ENCODE results near the gene SNCG.
"Not testable (repeated sequence)": the region's sequence is repeated elsewhere in the genome, so short reads cannot be mapped to it uniquely, and the experiment has no call there.

SNCG gene

DNA sequence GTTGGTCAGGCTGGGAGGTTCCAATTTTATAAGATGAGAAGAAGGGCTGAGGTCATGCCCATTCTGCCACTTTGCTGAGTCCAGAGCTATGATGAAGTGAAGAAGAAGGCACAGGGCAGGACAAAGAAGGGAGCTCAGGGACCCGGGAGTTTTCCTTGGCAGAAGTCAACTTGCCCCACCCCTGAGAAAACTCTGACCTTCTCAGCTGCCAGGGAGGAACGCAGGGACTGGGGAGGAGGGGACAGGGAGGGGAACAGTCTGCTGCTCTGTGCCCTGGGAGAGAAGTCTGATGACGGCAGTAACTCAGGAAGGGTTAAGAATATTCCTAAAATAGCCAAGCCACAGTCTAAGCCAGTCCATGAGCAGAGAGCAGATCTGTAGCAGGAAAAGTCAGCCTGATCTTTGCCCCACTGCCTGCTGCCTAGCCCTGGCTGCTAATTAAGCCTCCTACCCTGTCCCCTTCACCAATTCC is 21.6 kb downstream of the SNCG start:
- no peak for DNase-seq

DNA sequence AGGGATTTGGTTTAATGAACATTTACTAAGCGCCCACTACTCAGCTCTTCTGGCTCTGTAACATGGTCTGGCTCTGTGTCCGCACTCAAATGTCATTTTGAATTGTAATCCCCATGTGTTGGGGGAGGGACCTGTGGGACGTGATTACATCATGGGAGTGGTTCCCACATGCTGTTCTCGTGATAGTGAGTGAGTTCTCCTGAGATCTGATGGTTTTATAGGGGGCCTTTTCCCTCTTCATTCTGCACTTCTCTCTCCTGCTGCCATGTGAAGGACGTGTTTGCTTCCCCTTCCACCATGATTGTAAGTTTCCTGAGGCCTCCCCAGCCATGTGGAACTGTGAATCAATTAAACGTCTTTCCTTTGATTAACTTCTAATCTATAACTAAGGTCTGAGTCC is 22.6 kb downstream of the SNCG start:
- DNase-seq = not testable (repeated sequence)

DNA sequence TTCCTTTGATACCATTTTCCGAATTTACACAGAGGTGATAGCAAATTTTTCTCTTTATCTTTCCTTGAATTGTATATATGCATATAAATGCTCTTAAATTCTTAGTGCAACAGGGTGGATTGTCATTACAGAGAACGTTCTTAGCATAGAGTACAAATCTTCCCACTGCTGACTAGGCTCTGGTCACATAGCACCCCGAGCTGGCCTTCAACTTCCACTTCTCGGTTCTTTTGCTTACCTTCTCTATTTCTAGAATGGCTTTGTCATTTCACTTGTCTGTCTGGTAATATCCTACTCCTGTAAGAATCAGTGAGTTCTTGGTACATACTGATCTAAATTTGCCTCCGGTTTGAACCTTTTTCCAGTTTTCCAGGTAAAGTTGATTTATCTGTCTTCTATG is 23.3 kb downstream of the SNCG start:
- DNase-seq = no peak

DNA sequence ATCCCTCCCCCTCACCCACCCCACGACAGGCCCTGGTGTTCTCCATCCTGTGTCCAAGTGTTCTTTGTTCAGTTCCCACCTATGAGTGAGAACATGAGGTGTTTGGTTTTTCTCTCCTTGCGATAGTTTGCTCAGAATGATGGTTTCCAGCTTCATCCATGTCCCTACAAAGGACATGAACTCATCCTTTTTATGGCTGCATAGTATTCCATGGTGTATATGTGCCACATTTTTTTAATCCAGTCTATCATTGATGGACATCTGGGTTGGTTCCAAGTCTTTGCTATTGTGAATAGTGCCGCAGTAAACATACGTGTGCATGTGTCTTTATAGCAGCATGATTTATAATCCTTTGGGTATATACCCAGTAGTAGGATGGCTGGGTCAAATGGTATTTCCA is 26.1 kb downstream of the SNCG start:
- DNase-seq = not testable (repeated sequence)

DNA sequence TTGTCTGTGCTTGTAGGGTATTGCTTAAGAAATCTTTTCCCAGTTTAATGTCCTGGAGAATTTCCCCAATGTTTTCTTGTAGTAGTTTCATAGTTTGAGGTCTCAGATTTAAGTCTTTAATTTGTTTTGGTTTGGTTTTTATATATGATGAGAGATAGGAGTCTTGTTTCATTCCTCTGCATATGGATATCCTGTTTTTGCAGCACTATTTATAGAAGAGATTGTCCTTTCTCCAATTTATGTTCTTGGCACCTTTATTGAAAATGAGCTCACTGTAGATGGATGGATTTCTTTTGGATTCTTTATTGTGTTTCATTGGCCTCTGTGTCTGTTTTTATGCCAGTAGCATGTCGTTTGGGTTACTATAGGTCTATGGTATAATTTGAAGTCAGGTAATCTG is 30.1 kb downstream of the SNCG start:
- DNase-seq = no peak

DNA sequence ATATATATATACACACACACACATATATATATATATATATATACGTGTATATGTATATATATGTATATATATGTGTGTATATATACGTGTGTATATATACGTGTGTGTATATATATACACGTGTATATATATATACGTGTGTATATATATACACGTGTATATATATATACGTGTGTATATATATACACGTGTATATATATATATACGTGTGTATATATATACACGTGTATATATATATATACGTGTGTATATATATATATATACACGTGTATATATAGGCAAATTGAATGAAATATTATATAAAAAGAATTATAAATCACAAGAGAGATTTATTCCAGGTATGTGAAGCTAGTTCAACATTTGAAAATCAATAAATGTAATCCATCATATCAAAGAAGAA is 33.0 kb downstream of the SNCG start:
- not testable (repeated sequence) for DNase-seq

DNA sequence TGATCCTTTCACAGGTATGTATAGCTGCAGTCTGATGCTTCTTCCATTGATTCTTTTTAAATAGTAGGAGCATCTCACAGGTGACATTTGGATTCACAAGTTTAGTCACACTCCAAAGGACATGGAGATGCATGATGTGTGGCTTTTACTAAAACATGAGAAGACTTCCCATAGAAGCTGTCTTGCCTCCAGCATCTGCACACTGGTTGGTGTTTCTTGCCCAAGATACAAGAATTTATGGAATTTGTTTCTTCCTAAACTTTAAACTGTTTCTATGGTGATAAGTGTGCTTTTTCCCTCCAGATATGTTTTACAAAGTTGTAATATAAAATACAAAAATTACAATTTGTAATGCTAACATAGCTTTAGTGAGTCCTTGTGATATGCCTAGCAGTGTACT is 34.1 kb downstream of the SNCG start:
- DNase-seq = no peak

DNA sequence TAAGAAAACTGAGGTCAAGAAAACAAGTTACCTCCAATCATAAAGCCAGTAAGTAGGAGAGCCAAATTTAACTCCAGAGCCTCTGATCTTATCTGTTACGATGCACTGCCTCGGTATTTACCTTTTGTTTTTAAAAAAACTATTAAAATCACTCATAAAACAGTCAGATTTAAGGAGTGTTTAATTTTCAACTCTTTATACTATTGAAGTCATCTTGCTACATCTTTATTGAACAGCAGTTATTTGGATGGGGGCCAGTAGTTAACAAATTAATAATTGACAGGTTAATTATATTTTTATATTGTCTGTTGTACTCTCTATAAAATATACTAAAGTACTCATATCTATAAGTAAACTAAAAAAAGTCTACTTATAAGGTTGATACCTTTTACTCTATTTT is 34.5 kb downstream of the SNCG start:
- DNase-seq = no peak

DNA sequence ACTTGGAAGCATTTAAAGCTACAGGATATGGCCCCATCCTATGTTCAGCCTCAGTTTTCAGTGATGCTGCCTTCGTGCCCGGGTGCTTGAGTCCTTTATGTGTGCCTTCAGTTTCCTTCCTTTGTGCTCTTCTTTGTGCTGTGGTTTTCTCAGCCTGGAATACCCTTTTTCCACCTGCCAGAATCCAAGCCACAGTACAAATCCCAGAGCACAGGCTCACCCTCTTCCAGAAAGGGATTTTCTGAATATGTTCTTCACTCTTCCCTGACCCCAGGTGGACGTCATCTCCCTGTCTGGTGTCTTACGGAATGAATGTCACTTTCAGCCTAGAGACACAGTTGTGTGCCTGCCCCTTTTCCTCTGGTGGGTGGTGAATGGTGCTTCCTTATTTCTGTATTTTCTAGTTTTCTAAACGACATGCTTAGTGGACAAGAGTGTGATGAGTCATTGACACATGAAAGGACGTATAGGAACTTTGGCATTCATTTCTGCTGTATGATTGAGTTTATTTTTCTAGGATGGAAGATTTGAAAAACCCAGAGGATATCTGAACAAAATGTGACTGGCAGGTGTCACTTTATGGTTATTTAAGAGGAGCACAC is 41.5 kb downstream of the SNCG start:
- DNase-seq = not testable (repeated sequence)

DNA sequence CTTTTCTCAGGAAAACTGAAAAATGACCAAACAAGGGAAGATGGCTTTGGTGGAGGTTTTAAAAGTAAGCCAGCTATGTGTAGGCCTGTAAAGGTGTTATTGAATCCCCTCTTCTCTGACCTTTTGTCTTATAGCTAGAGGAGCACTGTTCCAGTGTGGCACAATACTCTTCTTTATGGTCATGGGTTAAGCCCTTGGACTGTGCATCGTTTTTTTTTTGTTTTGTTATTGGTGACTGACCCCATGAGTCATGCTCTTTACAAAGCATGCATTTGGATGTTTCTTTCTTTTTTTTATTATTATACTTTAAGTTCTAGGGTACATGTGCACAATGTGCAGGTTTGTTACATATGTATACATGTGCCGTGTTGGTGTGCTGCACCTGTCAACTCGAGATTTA is 42.1 kb downstream of the SNCG start:
- no peak for DNase-seq

DNA sequence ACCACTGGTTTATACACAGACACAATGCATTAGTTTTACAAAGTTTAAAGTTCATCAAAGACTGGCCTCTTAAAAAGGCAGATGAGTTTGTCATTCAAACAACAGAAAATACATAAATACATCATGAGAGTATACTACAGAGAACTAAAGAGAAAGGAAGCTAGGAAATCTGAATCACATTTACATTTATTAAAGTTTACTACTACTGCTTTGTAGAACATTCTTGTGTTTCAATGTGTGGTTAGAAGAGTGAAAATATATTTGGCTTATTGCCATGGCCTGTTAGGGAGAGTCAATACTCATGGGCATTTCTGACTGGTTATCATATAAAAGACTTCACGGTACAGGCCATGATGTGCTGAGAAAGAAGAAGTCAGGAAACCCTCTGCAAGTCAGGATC is 48.7 kb downstream of the SNCG start:
- not testable (repeated sequence) for DNase-seq

DNA sequence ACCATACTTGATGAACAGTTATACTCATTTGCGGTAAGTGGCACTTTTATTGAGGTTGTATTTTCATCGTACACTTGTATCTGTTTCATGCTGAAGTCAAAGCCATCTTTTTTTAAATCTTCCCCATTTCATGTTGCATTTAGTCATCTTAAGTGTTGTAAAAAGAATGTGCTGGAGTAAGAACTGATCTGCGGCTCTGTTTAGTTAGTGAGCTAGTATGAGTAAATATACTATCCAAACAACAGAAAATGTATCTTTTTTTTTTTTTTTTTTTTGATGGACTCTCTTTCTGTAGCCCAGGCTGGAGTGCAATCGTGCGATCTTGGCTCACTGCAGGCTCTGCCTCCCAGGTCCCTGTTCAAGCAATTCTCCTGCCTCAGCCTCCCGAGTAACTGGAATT is 49.3 kb downstream of the SNCG start:
- DNase-seq = not testable (repeated sequence)

DNA sequence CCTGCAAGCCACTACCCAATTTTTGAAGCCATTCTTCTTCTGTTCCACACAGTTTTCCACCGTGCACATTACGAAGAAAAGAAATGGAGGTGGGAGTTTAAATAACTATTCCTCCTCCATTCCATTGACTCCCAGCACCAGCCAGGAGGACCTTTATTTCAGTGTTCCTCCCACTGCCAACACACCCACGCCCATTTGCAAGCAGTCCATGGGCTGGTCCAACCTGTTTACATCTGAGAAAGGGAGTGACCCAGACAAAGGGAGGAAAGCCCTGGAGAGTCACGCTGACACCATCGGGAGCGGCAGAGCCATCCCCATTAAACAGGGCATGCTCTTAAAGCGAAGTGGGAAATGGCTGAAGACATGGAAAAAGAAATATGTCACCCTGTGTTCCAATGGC is 49.9 kb downstream of the SNCG start:
- DNase-seq = not testable (repeated sequence)

DNA sequence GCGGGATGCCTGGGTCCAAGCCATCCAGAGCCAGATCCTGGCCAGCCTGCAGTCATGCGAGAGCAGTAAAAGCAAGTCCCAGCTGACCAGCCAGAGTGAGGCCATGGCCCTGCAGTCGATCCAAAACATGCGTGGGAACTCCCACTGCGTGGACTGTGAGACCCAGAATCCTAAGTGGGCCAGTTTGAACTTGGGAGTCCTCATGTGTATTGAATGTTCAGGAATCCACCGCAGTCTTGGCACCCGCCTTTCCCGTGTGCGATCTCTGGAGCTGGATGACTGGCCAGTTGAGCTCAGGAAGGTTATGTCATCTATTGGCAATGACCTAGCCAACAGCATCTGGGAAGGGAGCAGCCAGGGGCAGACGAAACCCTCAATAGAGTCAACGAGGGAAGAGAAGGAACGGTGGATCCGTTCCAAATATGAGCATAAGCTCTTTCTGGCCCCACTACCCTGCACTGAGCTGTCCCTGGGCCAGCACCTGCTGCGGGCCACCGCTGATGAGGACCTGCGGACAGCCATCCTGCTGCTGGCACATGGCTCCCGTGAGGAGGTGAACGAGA is 50.8 kb downstream of the SNCG start:
- DNase-seq = not testable (repeated sequence)

Data from NCI-H2029 (cell line).